ENCODE data around the gene KIAA1614.
"Not testable (repeated sequence)": the region's sequence is repeated elsewhere in the genome, so short reads cannot be mapped to it uniquely, and the experiment has no call there.

Gene KIAA1614

GRCh38 chr1:180966312-180966711, 53.6 kb downstream of the KIAA1614 start:
- no peak for DNase-seq

- no peak for DNase-seq
Measured at GRCh38 chr1:180966744-180967536, 54.2 kb downstream of the KIAA1614 start.

GRCh38 chr1:180967558-180967957, 54.9 kb downstream of the KIAA1614 start:
- DNase-seq: no peak

GRCh38 chr1:180968834-180969233, 56.1 kb downstream of the KIAA1614 start:
- not testable (repeated sequence) for DNase-seq

GRCh38 chr1:180969434-180969833, 56.7 kb downstream of the KIAA1614 start:
- DNase-seq: no peak

- no peak for DNase-seq
Measured at GRCh38 chr1:180970333-180971079, 57.8 kb downstream of the KIAA1614 start.

- DNase-seq: no peak
Measured at GRCh38 chr1:180971273-180971997, 58.7 kb downstream of the KIAA1614 start.

- no peak for DNase-seq
Measured at GRCh38 chr1:180973369-180973768, 60.7 kb downstream of the KIAA1614 start.

- DNase-seq: no peak
Measured at GRCh38 chr1:180974236-180974635, 61.5 kb downstream of the KIAA1614 start.

GRCh38 chr1:180975551-180975950, 62.9 kb downstream of the KIAA1614 start:
- no peak for DNase-seq

- DNase-seq: no peak
Measured at GRCh38 chr1:180976191-180976590, 63.5 kb downstream of the KIAA1614 start.

- no peak for DNase-seq
Measured at GRCh38 chr1:180976732-180977357, 64.1 kb downstream of the KIAA1614 start.

GRCh38 chr1:180981596-180982387, 69.1 kb downstream of the KIAA1614 start:
- DNase-seq: peak; percentile 27

GRCh38 chr1:180982422-180982821, 69.7 kb downstream of the KIAA1614 start:
- no peak for DNase-seq

- DNase-seq: no peak
Measured at GRCh38 chr1:180988253-180988752, 75.6 kb downstream of the KIAA1614 start.

- DNase-seq: peak; percentile 21
Measured at GRCh38 chr1:180994262-180994661, 81.6 kb downstream of the KIAA1614 start.

- no peak for DNase-seq
Measured at GRCh38 chr1:180997843-180998504, 85.3 kb downstream of the KIAA1614 start.

Data from stimulated activated CD4-positive, alpha-beta T cell treated with anti-CD3 and anti-CD28 coated beads, Interleukin-4, amount 100 ng/mL, for 24 hours (primary cell).